ENCODE data around the gene ADGRL3.

The ADGRL3 gene

DNA sequence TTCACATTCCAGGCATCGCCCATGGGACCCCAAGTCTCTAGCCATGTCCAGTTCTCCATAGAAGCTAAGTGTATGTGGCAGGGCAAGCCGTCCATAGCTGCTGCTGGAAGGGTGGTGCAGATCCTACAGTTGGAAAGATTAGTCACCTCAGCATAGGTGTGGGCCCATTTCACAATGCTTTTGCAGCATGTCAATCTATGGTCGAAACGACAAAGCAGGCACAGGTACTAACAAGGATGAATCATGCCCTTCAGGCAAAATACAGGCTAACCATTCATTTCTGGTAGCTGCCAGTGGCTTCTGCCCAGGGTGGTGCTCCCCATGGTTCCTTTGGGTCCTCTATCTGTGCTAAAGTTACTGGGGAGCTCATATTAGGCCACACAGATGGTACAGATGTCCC is 225.2 kb downstream of the ADGRL3 start:
- H3K36me3 ChIP-seq (ENCODE audit: insufficient read depth, low read length) = no peaks in the 10 kb centered on the region
- no peak overlapping the region for H2AFZ ChIP-seq (ENCODE audit: low read depth, low read length)
- DNase-seq (no peak), ATAC-seq (ENCODE audit: insufficient read depth, low read depth) (no peak)
- peaks cover 12% of the 10 kb centered on the region for H3K9me3 ChIP-seq (ENCODE audit: insufficient read depth, low read length, severe bottlenecking)
- no peak overlapping the region for H3K27ac ChIP-seq (ENCODE audit: low read length)
- no peaks in the 10 kb centered on the region for H4K20me1 ChIP-seq (ENCODE audit: insufficient read depth, low read length)
- H3K79me2 ChIP-seq (ENCODE audit: insufficient read depth, low read length) = no peaks in the 10 kb centered on the region
- no peaks in the 10 kb centered on the region for H3K4me1 ChIP-seq (ENCODE audit: insufficient read depth, low read length)
- no peak for TF ChIP-seq EZH2 (IDR thresholded peaks at IDR 0.05; ENCODE audit: borderline replicate concordance, low read depth, low read length, severe bottlenecking)
- TF ChIP-seq, protein P1, sequence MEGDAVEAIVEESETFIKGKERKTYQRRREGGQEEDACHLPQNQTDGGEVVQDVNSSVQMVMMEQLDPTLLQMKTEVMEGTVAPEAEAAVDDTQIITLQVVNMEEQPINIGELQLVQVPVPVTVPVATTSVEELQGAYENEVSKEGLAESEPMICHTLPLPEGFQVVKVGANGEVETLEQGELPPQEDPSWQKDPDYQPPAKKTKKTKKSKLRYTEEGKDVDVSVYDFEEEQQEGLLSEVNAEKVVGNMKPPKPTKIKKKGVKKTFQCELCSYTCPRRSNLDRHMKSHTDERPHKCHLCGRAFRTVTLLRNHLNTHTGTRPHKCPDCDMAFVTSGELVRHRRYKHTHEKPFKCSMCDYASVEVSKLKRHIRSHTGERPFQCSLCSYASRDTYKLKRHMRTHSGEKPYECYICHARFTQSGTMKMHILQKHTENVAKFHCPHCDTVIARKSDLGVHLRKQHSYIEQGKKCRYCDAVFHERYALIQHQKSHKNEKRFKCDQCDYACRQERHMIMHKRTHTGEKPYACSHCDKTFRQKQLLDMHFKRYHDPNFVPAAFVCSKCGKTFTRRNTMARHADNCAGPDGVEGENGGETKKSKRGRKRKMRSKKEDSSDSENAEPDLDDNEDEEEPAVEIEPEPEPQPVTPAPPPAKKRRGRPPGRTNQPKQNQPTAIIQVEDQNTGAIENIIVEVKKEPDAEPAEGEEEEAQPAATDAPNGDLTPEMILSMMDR (IDR thresholded peaks at IDR 0.05; ENCODE audit: borderline replicate concordance, extremely low read depth, low read length, poor library complexity, severe bottlenecking) = no peak
- no peak overlapping the region for H3K9ac ChIP-seq (ENCODE audit: low read depth, low read length)
- no peak overlapping the region for H3K4me2 ChIP-seq (ENCODE audit: insufficient read depth, low read length)
- no peaks in the 10 kb centered on the region for H3K27me3 ChIP-seq (ENCODE audit: insufficient read depth, low read length, poor library complexity)
- H3K4me3 ChIP-seq (ENCODE audit: low read depth in 1 of 2, low read length in 2 of 2) = no peak overlapping the region

DNA sequence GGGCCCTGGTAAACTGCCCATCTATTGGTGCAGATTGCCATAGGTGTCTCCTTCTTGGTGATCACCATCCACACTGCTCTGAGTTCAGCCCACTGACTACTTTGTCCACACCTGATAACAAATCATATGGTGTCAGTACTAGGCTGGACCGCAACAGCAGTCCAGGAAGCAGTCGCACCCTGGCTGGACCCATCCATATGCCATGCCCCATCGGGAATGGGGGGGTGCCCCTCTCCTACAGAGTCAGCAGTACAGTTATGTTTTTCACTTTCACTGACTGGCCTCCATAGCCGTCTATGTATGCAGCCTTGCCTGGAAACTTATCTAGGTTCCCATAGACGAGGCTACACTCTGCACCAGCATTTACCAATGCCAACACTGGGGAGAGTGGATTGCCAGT is 226.1 kb downstream of the ADGRL3 start:
- H3K79me2 ChIP-seq (ENCODE audit: insufficient read depth, low read length) = no peaks in the 10 kb centered on the region
- no peak overlapping the region for H3K27ac ChIP-seq (ENCODE audit: low read length)
- H3K4me2 ChIP-seq (ENCODE audit: insufficient read depth, low read length) = no peak overlapping the region
- no peak overlapping the region for H2AFZ ChIP-seq (ENCODE audit: low read depth, low read length)
- no peak overlapping the region for H3K4me3 ChIP-seq (ENCODE audit: low read depth in 1 of 2, low read length in 2 of 2)
- H3K36me3 ChIP-seq (ENCODE audit: insufficient read depth, low read length) = no peaks in the 10 kb centered on the region
- H3K9ac ChIP-seq (ENCODE audit: low read depth, low read length) = no peak overlapping the region
- TF ChIP-seq EZH2 (IDR thresholded peaks at IDR 0.05; ENCODE audit: borderline replicate concordance, low read depth, low read length, severe bottlenecking) = no peak
- TF ChIP-seq, protein P1 (IDR thresholded peaks at IDR 0.05; ENCODE audit: borderline replicate concordance, extremely low read depth, low read length, poor library complexity, severe bottlenecking) = no peak
- no peaks in the 10 kb centered on the region for H4K20me1 ChIP-seq (ENCODE audit: insufficient read depth, low read length)
- H3K27me3 ChIP-seq (ENCODE audit: insufficient read depth, low read length, poor library complexity) = no peaks in the 10 kb centered on the region
- no peaks in the 10 kb centered on the region for H3K4me1 ChIP-seq (ENCODE audit: insufficient read depth, low read length)
- peaks cover 12% of the 10 kb centered on the region for H3K9me3 ChIP-seq (ENCODE audit: insufficient read depth, low read length, severe bottlenecking)
- no peak for DNase-seq
- no peak for ATAC-seq (ENCODE audit: insufficient read depth, low read depth)

DNA sequence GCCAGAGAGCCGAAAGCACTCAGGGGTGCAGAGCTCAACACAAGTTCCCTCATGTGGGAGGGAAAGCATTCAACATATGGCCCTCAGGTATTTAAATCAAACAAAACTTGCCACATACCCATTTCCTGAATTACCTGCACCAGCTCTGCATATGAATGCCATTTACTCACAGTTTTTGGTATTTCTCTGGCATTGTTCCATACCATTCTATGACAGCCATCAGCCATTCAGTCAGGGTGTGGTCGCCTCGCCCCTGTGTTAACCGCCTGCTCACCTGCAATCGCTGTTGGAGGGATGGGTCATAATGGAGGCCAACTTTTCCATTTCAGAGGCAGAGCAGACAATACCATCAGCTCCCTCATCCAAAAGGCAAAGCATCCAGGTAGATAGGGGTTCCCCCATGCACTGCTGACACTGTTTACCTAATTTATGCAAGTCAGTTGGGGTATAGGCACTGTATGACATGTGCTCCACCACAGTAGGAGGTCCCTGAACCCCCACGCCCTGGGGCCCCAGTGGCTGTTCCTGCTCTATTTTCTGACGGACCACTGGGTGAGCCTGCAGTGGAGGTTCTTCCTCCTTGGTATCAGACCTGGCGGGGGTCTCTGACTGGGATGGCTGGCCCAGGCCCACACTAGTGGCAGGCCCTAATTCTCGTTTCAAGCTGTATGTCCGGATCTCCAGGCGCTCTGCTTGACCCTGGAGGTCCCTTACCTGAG is 227.1 kb downstream of the ADGRL3 start:
- Histone ChIP-seq H3K36me3 (ENCODE audit: insufficient read depth, low read length) (no peaks in the 10 kb centered on the region), H3K4me2 (ENCODE audit: insufficient read depth, low read length) (no peak overlapping the region), H3K27ac (ENCODE audit: low read length) (no peak overlapping the region), H3K27me3 (ENCODE audit: insufficient read depth, low read length, poor library complexity) (no peaks in the 10 kb centered on the region), H3K79me2 (ENCODE audit: insufficient read depth, low read length) (no peaks in the 10 kb centered on the region), H4K20me1 (ENCODE audit: insufficient read depth, low read length) (no peaks in the 10 kb centered on the region), H3K4me3 (ENCODE audit: low read depth in 1 of 2, low read length in 2 of 2) (no peak overlapping the region), H3K4me1 (ENCODE audit: insufficient read depth, low read length) (no peaks in the 10 kb centered on the region), H3K9me3 (ENCODE audit: insufficient read depth, low read length, severe bottlenecking) (peaks cover 12% of the 10 kb centered on the region), H3K9ac (ENCODE audit: low read depth, low read length) (no peak overlapping the region), H2AFZ (ENCODE audit: low read depth, low read length) (no peak overlapping the region)
- TF ChIP-seq, protein P1 (IDR thresholded peaks at IDR 0.05; ENCODE audit: borderline replicate concordance, extremely low read depth, low read length, poor library complexity, severe bottlenecking) = no peak
- no peak for TF ChIP-seq EZH2 (IDR thresholded peaks at IDR 0.05; ENCODE audit: borderline replicate concordance, low read depth, low read length, severe bottlenecking)
- DNase-seq (no peak), ATAC-seq (ENCODE audit: insufficient read depth, low read depth) (no peak)
